GM04504 (cell line): ENCODE measurements around the gene GBX2.

Experiments
- DNase-seq: peaks from one replicate; pipeline ENCODE4 v3.0.0-alpha.2; 2012; ENCODE audit warnings: low read depth

Gene GBX2

GRCh38 chr2:236167297-236168109 is 683 bp downstream of the GBX2 start:
- DNase-seq: no peak

- no peak for DNase-seq
Measured at GRCh38 chr2:236166796-236167296, 1.3 kb downstream of the GBX2 start.

- no peak for DNase-seq
Measured at GRCh38 chr2:236165842-236166795, 2.1 kb downstream of the GBX2 start.

GRCh38 chr2:236164925-236165841 is 3.0 kb downstream of the GBX2 start:
- DNase-seq: no peak

GRCh38 chr2:236164201-236164924 is 3.8 kb downstream of the GBX2 start:
- no peak for DNase-seq

GRCh38 chr2:236163471-236164200 is 4.5 kb downstream of the GBX2 start:
- no peak for DNase-seq

GRCh38 chr2:236162882-236163470 is 5.2 kb downstream of the GBX2 start:
- no peak for DNase-seq

- no peak for DNase-seq
Measured at GRCh38 chr2:236162031-236162845, 5.9 kb downstream of the GBX2 start.

GRCh38 chr2:236161531-236161930 is 6.7 kb downstream of the GBX2 start:
- DNase-seq: no peak

GRCh38 chr2:236161082-236161462 is 7.1 kb downstream of the GBX2 start:
- DNase-seq: no peak

GRCh38 chr2:236160366-236161081 is 7.7 kb downstream of the GBX2 start:
- DNase-seq: no peak

GRCh38 chr2:236159778-236160170 is 8.4 kb downstream of the GBX2 start:
- DNase-seq: no peak

- DNase-seq: no peak
Measured at GRCh38 chr2:236158969-236159777, 9.0 kb downstream of the GBX2 start.

- no peak for DNase-seq
Measured at GRCh38 chr2:236157815-236158498, 10.2 kb downstream of the GBX2 start.

GRCh38 chr2:236157366-236157765 is 10.8 kb downstream of the GBX2 start:
- no peak for DNase-seq

- no peak for DNase-seq
Measured at GRCh38 chr2:236156860-236157194, 11.4 kb downstream of the GBX2 start.
